GM21526 (cell line): ENCODE measurements around the gene RNF112.
A peak's percentile ranks its signal among the peaks of the same experiment; 100 is the strongest.

Experiments
- ATAC-seq: cut with Tn5 transposase; IDR thresholded peaks from one replicate; pipeline ENCODE4 v1.9.1; 2021; ENCODE audit warnings: moderate library complexity; ENCODE audit not compliant: unreplicated experiment, low FRiP score

The RNF112 gene, protein sequence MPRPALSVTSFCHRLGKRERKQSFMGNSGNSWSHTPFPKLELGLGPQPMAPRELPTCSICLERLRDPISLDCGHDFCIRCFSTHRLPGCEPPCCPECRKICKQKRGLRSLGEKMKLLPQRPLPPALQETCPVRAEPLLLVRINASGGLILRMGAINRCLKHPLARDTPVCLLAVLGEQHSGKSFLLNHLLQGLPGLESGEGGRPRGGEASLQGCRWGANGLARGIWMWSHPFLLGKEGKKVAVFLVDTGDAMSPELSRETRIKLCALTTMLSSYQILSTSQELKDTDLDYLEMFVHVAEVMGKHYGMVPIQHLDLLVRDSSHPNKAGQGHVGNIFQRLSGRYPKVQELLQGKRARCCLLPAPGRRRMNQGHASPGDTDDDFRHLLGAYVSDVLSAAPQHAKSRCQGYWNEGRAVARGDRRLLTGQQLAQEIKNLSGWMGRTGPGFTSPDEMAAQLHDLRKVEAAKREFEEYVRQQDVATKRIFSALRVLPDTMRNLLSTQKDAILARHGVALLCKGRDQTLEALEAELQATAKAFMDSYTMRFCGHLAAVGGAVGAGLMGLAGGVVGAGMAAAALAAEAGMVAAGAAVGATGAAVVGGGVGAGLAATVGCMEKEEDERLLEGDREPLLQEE

GRCh38 chr17:19410875-19411620 lies at the start of gene RNF112:
RNF112 (plus strand) TSS chr17:19411232; CDS start chr17:19411409, 177 bp downstream.
- no peak for ATAC-seq

DNA sequence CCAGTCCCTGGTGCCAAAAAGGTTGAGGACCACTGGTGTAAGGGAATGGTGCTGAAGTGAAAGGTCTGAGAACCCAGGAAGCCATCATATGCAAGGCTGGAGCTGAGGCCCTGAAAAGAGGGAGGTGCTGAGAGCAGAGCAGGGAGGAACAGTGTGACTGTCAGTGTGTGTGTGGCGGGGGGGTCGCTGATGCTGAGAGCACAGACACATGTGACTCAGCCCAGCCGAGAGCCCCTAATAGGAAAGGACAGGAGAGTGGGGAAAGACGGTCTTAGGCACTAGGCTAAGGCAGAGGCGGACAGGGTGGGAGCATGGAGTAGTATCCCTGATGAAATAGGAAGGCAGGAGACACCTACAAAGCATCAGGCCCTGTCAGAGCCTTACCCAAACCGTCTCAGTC lies 49.7 kb upstream of the RNF112 start:
- ATAC-seq = no peak

GRCh38 chr17:19361944-19362276 lies 49.1 kb upstream of the RNF112 start:
- no peak for ATAC-seq

DNA sequence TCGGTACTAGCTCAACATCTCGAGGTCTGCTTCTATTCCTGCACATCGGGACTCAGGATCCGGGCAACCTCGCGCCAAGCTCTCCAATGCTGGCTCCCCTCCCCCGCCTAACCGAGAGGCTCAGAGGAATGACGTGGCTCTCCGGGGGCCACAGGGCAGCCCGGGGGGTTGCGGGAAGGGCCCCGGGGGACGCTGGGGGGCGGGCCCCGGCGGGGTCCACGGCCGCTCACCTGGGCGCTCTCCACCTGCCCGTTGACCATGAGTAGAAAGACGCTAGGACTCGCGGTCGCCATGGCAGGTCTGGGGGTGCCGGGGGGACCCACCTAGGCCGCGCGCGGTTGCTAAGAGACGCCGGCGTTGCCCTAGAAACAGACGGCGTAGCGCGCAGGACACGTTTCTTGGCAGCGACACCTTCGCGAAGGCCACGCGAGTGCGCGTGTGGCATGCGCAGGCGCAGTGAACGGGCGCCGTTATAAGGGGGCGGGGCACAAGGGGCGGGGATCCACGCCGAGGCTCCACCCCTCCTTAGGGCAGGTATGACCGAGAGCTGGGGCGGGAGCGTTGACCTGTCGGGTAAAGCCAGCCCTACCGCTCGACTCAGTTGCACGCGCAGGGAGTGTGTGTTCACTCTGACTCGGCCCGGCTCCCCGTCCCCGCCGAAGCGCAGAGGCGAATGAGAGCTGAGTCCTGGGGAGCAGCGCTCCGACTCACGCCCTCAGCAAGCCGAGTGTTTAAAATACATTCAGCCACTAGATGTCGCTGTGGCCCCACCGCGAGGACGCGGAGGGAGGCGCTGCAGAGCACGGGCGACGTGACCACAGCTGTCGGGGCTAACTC lies 48.5 kb upstream of the RNF112 start, which contains the start of gene B9D1:
TSS of gene B9D1 (minus strand) at position 447 of the 837 bp plus-strand sequence. CDS start at position 293, 154 bp downstream.
- peak; percentile 71 for ATAC-seq

DNA sequence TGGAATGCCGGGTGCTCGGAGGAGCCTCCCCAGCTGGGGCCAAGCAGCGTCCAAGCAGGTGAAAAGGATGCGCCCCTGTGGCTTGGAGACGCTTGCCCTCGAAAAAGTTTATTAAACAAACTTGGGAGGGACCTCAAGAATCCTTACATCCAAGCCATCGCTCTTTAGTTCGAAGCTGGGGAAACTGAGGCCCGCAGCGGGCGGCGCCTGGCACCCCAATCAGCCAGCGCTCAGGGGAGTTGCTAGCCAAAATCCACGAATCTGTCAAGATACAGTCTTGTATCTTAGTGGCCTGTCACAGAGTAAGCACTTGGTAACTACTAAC lies 48.0 kb upstream of the RNF112 start:
- no peak for ATAC-seq

GRCh38 chr17:19363460-19364035 lies 47.5 kb upstream of the RNF112 start:
- ATAC-seq = no peak

- ATAC-seq = no peak
Measured at GRCh38 chr17:19364699-19365498, 46.1 kb upstream of the RNF112 start.

- no peak for ATAC-seq
Measured at GRCh38 chr17:19365499-19365817, 45.6 kb upstream of the RNF112 start.

DNA sequence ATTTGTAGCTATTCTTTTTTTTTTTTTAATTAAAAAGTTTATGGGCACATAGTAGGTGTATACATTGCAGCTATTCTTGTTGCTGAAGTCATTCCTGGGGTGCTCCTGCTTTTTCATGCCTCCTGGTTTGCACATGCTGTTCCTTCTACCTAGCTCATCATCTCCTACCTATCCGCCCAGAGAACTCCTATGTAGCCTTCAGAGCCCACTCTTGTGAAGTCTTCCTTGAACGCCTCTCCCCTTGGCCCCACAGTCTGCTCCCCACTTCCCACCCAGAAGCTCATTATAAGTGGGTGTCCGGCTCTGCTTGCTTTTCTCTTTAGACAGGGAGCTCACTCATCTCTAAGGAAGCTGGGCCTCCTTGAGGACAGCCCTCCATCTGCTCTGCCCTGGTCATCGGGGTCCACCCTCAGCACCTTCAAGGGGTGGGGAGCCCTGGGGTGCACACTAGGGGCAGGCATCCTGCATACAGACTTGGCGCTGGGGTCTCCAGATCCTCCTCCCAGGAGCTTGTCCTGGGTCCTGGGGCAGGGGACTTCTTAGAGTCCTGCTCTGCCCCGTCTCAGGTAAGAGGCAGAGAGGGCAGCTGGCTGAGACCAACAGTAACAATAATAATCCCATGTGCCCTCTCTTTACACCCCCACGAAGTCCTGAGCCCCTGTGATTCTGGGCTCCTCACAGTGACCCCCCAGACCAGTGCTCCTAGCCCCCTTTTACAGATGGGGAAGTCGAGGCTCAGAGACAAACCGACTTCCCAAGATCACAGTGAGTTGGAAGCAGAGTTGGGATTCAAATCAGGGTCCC lies 45.0 kb upstream of the RNF112 start:
- ATAC-seq = no peak

DNA sequence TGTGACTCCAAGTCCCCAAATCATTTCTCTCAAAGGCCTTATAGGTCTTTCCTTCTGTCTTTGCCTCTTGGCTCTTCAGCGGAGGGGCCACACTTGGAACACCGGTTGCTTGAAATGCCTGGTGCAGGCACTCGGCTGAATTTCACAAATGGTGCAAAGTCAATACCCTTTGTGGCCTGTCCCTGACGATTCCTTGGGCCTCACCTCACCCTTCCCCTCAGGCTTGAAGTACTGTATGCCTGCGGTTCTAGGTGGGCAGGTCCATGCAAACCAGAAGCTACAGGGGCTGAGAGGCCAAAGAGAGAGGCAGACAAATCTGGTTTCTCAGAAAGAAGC lies 44.4 kb upstream of the RNF112 start:
- ATAC-seq = no peak

DNA sequence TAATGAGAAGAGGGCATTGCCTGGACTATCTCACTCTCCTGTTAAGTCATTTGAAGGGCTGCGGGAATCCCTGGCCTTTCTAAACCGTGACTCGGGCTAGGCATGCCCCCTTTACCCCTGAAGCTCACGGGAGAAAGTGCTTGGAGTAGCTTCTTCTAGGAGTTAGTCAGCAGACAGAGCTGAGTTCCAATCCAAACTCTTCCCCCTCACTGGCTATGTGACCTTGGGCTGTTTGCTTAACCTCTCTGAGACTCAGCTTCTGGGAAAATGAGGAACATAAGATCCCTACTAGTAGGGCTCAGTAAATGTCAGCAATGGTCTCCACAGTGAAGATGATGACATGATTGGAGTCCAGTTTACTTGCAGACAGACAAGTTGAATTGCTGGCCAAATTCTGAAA lies 42.8 kb upstream of the RNF112 start:
- no peak for ATAC-seq

DNA sequence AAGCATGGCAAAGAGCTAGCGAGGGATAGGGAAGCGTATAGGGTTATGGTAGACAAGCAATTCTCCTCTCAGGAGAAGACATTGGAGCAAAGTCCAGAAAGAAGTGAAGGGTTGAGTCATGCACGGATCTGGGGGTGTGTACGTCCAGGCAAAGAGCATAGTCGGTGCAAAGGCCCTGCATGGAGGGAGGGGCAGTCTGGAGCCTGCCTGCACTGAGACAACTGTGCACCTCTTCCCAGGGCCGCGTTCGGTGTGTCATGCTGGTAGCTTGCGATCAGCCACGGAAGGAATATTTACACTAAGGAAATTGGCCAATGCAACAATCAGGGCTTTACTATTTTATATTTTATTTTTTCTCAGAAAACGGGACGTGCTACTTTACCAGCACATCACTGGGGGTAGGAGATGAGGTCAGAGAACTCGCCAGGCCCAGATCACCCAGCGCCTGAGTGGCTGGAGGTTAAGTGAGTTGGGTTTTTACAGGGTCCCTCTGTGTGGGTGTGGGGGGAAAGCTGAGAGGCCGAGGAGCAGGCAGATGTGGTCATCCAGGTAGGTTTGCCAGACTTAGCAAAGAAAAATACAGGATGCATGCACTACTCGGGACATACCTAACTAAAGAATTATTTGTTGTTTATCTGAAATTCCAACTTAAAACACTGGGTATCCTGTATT lies 41.8 kb upstream of the RNF112 start:
- ATAC-seq = no peak

GRCh38 chr17:19369846-19370492 lies 41.1 kb upstream of the RNF112 start:
- no peak for ATAC-seq

DNA sequence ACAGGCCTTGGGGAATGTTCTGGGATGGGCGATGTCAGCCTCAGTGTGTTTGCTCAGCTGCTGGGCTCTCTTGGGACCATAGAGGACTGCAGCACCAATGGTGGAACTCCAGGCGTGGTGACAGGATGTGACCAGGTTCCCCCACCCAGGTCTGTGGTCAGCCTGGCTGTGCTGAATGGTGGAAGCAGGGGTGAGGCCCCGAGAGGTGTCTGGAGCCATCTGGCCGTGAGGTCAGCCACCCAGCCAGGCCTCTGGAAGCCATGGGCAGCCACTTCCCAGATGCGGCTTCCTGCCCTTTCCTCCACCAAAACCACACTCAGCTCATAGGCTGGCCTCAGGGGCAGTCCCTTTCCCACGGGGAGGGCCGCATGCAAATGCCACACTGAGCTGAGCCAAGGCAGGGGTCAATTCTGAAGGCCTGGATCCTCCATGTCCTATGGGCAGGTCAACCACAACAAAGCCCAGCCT lies 40.5 kb upstream of the RNF112 start:
- ATAC-seq = no peak

GRCh38 chr17:19371259-19372010 lies 39.6 kb upstream of the RNF112 start:
- ATAC-seq = no peak

DNA sequence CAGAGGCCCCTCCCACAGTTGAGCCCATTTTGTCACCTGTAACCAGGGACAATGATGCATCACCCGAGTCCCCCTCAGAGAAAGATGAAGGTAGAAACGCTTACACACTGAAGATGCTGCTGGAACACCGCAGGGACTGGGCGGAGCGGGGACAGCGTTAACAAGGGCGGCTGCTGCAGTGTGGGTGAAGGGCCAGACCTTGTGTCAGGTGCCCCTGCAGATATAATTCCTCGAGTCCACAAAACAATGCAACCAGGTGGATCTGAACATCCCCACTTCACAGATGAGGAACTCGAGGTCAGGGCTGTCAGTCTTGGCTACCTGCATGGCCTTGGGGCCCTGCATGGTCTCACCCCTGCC lies 39.0 kb upstream of the RNF112 start:
- no peak for ATAC-seq

GRCh38 chr17:19372439-19372838 lies 38.6 kb upstream of the RNF112 start:
- ATAC-seq = no peak
